K562 (cell line): Measurements from ENCODE around the gene APOC4. TPM values are rescaled to one million over a fixed set of nuclear protein-coding genes. Genes with fewer than 3 reads are reported as not detected.

Experiments
- ATAC-seq: fragments of 200-7000 bp; cut with Tn5 transposase; 3 replicates; pipeline ENCODE4 v1.9.1; 2020; ENCODE audit warnings: moderate library complexity
- BruUV-seq: library from RNA; stranded (reverse); fragments of 400-500 nt; replicated peaks from 2 replicates; lab custom pipeline; 2021; lab: Mats Ljungman, UMichigan
- CTCF ChIA-PET: fragments of 300-600 bp; formaldehyde crosslinking; extraction: SDS; loops from one replicate; lab custom pipeline; 2021; ENCODE audit warnings: low intra/inter-chr PET ratio; lab: Yijun Ruan, JAX
- POLR2A ChIA-PET: fragments of 300-600, 350-650 bp; sonication (Branson Sonifier 250); formaldehyde crosslinking; extraction: SDS; loops from one replicate; lab custom pipeline; 2021; ENCODE audit warnings: antibody characterized with exemption, inconsistent platforms; lab: Yijun Ruan, JAX
- DNase-seq, 4 experiments: peaks; one replicate each; pipeline versions ENCODE4 v3.0.0 to v3.0.0-alpha.2; 2011 to 2018; ENCODE audit warnings: low spot score in 3 of 4, mixed read lengths in 3 of 4; ENCODE audit errors: extremely low read depth in 1 of 4
- FAIRE-seq: peaks from 2 replicates; lab custom pipeline; 2011; peaks lifted over from hg19 to GRCh38; lab: Jason Lieb, UNC
- H2AFZ ChIP-seq: 2 replicates; pipeline ENCODE4 v1.6.0; 2011; ENCODE audit warnings: low read depth, low read length, control low read depth, inconsistent platforms
- H3K27ac ChIP-seq: fragments of 200-600 bp; 3 replicates; pipeline ENCODE4 v1.8.0; 2011; ENCODE audit warnings: low read depth, mild to moderate bottlenecking, control low read depth, inconsistent platforms, low read length, moderate library complexity, mixed read lengths; ENCODE audit errors: extremely low read depth
- H3K27me3 ChIP-seq, 2 experiments: fragments of 300-600 bp in 1 of 2; 2 replicates in 1 of 2; 3 replicates in 1 of 2; pipeline versions ENCODE4 v1.6.0 to v1.8.0; 2011; ENCODE audit warnings: inconsistent platforms in 2 of 2, low read length in 2 of 2, mild to moderate bottlenecking in 1 of 2, mixed read lengths in 1 of 2, moderate library complexity in 1 of 2; ENCODE audit not compliant: control insufficient read depth in 2 of 2, insufficient read depth in 2 of 2
- H3K36me3 ChIP-seq: fragments of 300-600 bp; 3 replicates; pipeline ENCODE4 v1.8.0; 2011; ENCODE audit warnings: mild to moderate bottlenecking, low read length, inconsistent platforms; ENCODE audit not compliant: control insufficient read depth, insufficient read depth
- H3K4me1 ChIP-seq, 2 experiments: fragments of 200-600 bp in 1 of 2; replicated peaks in 1 of 2; 2 replicates in 1 of 2; 3 replicates in 1 of 2; pipeline versions ENCODE4 v1.5.1 to v1.8.0; 2011; ENCODE audit warnings: inconsistent platforms in 2 of 2, low read length in 2 of 2, mild to moderate bottlenecking in 1 of 2, mixed read lengths in 1 of 2, moderate library complexity in 1 of 2; ENCODE audit not compliant: control insufficient read depth in 2 of 2, insufficient read depth in 2 of 2
- H3K4me2 ChIP-seq: 2 replicates; pipeline ENCODE4 v1.6.1; 2011; ENCODE audit warnings: low read length, control low read depth, inconsistent platforms, mixed read lengths; ENCODE audit not compliant: insufficient read depth
- H3K4me3 ChIP-seq: fragments of 200-600 bp; sonication (generic), shearing (Covaris generic); 2 replicates; pipeline ENCODE4 v1.5.1; 2016; ENCODE audit warnings: control low read depth, inconsistent platforms
- H3K79me2 ChIP-seq: fragments of 200-600 bp; 3 replicates; pipeline ENCODE4 v1.8.0; 2011; ENCODE audit warnings: low read length, inconsistent platforms; ENCODE audit not compliant: control insufficient read depth, insufficient read depth
- H3K9ac ChIP-seq, 2 experiments: 2 replicates each; pipeline versions ENCODE4 v1.6.0 to v1.6.1; 2011; ENCODE audit warnings: low read depth in 2 of 2, low read length in 2 of 2, control low read depth in 1 of 2, inconsistent platforms in 1 of 2, mild to moderate bottlenecking in 1 of 2, mixed read lengths in 1 of 2; ENCODE audit not compliant: insufficient read depth in 1 of 2
- H3K9me1 ChIP-seq: one replicate; pipeline ENCODE4 v1.6.0; 2011; ENCODE audit warnings: inconsistent platforms, mild to moderate bottlenecking, low read length, moderate library complexity; ENCODE audit not compliant: control insufficient read depth, insufficient read depth
- H3K9me3 ChIP-seq: replicated peaks from 2 replicates; pipeline ENCODE4 v1.5.1; 2011; ENCODE audit warnings: low read depth, low read length, inconsistent platforms; ENCODE audit not compliant: control insufficient read depth, insufficient read depth
- H4K20me1 ChIP-seq: replicated peaks from 2 replicates; pipeline ENCODE4 v1.6.1; 2011; ENCODE audit warnings: low read length, inconsistent platforms, mixed read lengths; ENCODE audit not compliant: control insufficient read depth, insufficient read depth
- CSDE1 ChIP-seq, 2 experiments: fragments of 450-650 bp; IDR thresholded peaks; 2 replicates each; pipeline ENCODE4 v1.6.1; 2016; ENCODE audit warnings: mild to moderate bottlenecking in 1 of 2
- FOXA3 ChIP-seq, 2 experiments: fragments of 450-650 bp in 1 of 2; sonication (generic) in 1 of 2; formaldehyde crosslinking; IDR thresholded peaks in 1 of 2; conservative IDR thresholded peaks in 1 of 2; 2 replicates each; pipeline versions ENCODE4 v1.4.0 to v1.8.0; 2020 to 2022; ENCODE audit warnings: mild to moderate bottlenecking in 2 of 2, missing genetic modification reagents in 1 of 2
- MBD2 ChIP-seq: sonication (generic); IDR thresholded peaks from 2 replicates; pipeline ENCODE4 v1.6.1; 2016; ENCODE audit warnings: low read depth, borderline replicate concordance
- MCM3 ChIP-seq: fragments of 450-650 bp; IDR thresholded peaks from 2 replicates; pipeline ENCODE4 v1.6.1; 2016
- NELFE ChIP-seq: IDR thresholded peaks from 2 replicates; pipeline ENCODE4 v1.6.1; 2011; ENCODE audit warnings: mild to moderate bottlenecking; ENCODE audit not compliant: insufficient read depth, insufficient read length
- PHF20 ChIP-seq: fragments of 450-650 bp; IDR thresholded peaks from 2 replicates; pipeline ENCODE4 v1.6.1; 2018; ENCODE audit not compliant: partially characterized antibody
- SMAD3 ChIP-seq: fragments of 450-650 bp; formaldehyde crosslinking; conservative IDR thresholded peaks from 2 replicates; pipeline ENCODE4 v1.4.0; 2020; ENCODE audit warnings: mild to moderate bottlenecking
- ZNF589 ChIP-seq: fragments of 200-800 bp; sonication (Bioruptor generic); IDR thresholded peaks from 2 replicates; pipeline ENCODE4 v1.6.1; 2016; ENCODE audit warnings: low read depth, missing genetic modification characterization, missing compliant biosample characterization
- WGBS: fragments of 100-300 bp; shearing (Covaris generic); methylation state at CpG from one replicate; pipeline ENCODE4 v1.1.6; 2016; ENCODE audit warnings: low coverage, mixed read lengths; ENCODE audit not compliant: insufficient coverage; ENCODE audit errors: missing lambda C conversion rate; 5-methylcytosine and 5-hydroxymethylcytosine counted together
- in situ Hi-C: fragments of 300-500 bp; cut with MboI; formaldehyde crosslinking; loops from 4 replicates; pipeline ENCODE4 v1.15.0; 2018; ENCODE audit warnings: inconsistent platforms, mixed read lengths
- intact Hi-C: fragments of 100-400 bp; cut with micrococcal nuclease; formaldehyde crosslinking; loops from 2 replicates; pipeline ENCODE4 v1.14.2; 2022
- polyA plus RNA-seq, 8 experiments: library from polyadenylated mRNA; depleted of rRNA in 4 of 8; stranded (reverse) in 5 of 8; unstranded in 3 of 8; fragments of >200 nt; fragmentation: Nextera tagmentation in 2 of 8; fragmentation: Illumina TruSeq in 1 of 8; extraction: Ambion mirVana in 2 of 8; extraction: Trizol in 1 of 8; gene quantifications; 2 replicates each; pipeline versions ENCODE4 v1.2.1 to v1.2.3, GENCODE V29; 2011 to 2014; ENCODE audit warnings: inconsistent platforms in 1 of 8, missing spikeins in 1 of 8
- total RNA-seq, 7 experiments: library from RNA; depleted of rRNA in 6 of 7; stranded (reverse); fragments of >200 nt in 6 of 7; fragmentation: Illumina TruSeq in 2 of 7; extraction: Trizol in 2 of 7; gene quantifications; 2 replicates each; pipeline versions ENCODE4 v1.2.1 to v1.2.3, GENCODE V29; 2011 to 2021; ENCODE audit warnings: low replicate concordance in 1 of 7
- TF ChIP-seq, protein P1 (sequence below): fragments of 250-450 bp; sonication (Bioruptor Pico); IDR thresholded peaks from 2 replicates; pipeline ENCODE4 v1.9.0; 2021; ENCODE audit warnings: mild to moderate bottlenecking
- TF ChIP-seq, protein P2 (sequence below): sonication (generic); formaldehyde crosslinking; IDR thresholded peaks from 2 replicates; pipeline ENCODE4 v1.8.1; 2023; ENCODE audit warnings: mild to moderate bottlenecking, missing genetic modification reagents, moderate library complexity
- TF ChIP-seq, protein P3 (sequence below): IDR thresholded peaks from 2 replicates; pipeline ENCODE4 v1.6.1; 2011; ENCODE audit warnings: borderline replicate concordance, low read depth, mild to moderate bottlenecking, moderate library complexity, low read length; ENCODE audit not compliant: insufficient read depth, poor library complexity, severe bottlenecking

The APOC4 gene
- total and polyA plus RNA-seq, 9 of the 15 experiments (the other 6 are each of a cell fraction or from before 2014, with no cell fraction given), result 0.46 TPM; not detected in 8

DNA sequence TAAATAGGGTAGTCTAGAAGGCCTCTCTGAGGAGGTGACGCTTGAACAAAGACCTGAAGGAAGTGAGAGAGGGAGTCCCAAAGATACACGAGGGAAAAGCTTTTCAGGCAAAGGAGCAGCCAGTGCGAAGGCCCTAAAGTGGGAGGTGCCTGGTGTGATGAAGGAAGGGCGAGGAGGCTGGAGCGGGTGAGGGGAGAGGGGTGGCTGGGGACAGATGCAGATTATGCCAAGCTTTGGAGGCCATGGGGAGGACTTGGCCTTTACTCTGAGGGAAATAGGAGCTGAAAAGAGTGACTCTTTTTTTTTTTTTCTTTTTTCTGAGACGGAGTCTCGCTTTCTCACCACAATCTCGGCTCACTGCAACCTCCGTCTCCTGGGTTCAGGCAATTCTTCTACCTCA lies 16.1 kb downstream of the APOC4 start:
- H3K4me3 ChIP-seq, result no peak overlapping the region
- peaks cover 16 to 24% of the 10 kb centered on the region in 2 experiments; a peak in 4 of 5 replicates for H3K4me1 ChIP-seq
- ATAC-seq (no peak), FAIRE-seq (no peak), DNase-seq (no peak)
- in situ Hi-C loops, result no loop called here
- H3K27me3 ChIP-seq, result no peaks in the 10 kb centered on the region
- 0 out of 2 replicates have a peak overlapping the region, but pooled peaks have one; percentile 16 for H3K4me2 ChIP-seq
- peaks cover 72% of the 10 kb centered on the region for H3K79me2 ChIP-seq
- ChIA-PET CTCF (no interaction called here), POLR2A (interaction anchor here (0.6 to 1.0 kb wide), 7 partner anchors 13 to 95 kb away, joined by 3 to 6 read pairs (median 3); partner anchors contain the start of genes RELB and TOMM40)
- BruUV-seq, result no TSS peak
- no peaks in the 10 kb centered on the region for H3K9me3 ChIP-seq
- peaks cover 51% of the 10 kb centered on the region; the same call in 2 of the 3 replicates for H3K36me3 ChIP-seq
- 58% methylated on average over 5 of the region's 9 CpGs for WGBS
- H2AFZ ChIP-seq, result no peak overlapping the region
- 0 out of 4 replicates have a peak overlapping the region, but pooled peaks of 1 of the 2 experiments have one; percentile 50 for H3K9ac ChIP-seq
- peaks cover 9% of the 10 kb centered on the region for H3K9me1 ChIP-seq
- H3K27ac ChIP-seq, result no peak overlapping the region
- TF ChIP-seq, protein P1, sequence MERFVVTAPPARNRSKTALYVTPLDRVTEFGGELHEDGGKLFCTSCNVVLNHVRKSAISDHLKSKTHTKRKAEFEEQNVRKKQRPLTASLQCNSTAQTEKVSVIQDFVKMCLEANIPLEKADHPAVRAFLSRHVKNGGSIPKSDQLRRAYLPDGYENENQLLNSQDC (CRISPR knock-in tag), result no peak
- TF ChIP-seq, protein P2, sequence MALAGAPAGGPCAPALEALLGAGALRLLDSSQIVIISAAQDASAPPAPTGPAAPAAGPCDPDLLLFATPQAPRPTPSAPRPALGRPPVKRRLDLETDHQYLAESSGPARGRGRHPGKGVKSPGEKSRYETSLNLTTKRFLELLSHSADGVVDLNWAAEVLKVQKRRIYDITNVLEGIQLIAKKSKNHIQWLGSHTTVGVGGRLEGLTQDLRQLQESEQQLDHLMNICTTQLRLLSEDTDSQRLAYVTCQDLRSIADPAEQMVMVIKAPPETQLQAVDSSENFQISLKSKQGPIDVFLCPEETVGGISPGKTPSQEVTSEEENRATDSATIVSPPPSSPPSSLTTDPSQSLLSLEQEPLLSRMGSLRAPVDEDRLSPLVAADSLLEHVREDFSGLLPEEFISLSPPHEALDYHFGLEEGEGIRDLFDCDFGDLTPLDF (CRISPR knock-in tag), result no peak
- TF ChIP-seq SMAD3 (CRISPR knock-in tag), result no peak
- no peak for TF ChIP-seq CSDE1 (IDR thresholded peaks at IDR 0.05)
- no peak for TF ChIP-seq MBD2
- no peak for TF ChIP-seq NELFE
- TF ChIP-seq ZNF589, result no peak
- TF ChIP-seq FOXA3 (CRISPR knock-in tag; conservative IDR thresholded peaks at IDR 0.05 in 1 of 2, IDR thresholded peaks at IDR 0.05 in 1 of 2), result no peak
- TF ChIP-seq MCM3, result no peak
- TF ChIP-seq, protein P3, sequence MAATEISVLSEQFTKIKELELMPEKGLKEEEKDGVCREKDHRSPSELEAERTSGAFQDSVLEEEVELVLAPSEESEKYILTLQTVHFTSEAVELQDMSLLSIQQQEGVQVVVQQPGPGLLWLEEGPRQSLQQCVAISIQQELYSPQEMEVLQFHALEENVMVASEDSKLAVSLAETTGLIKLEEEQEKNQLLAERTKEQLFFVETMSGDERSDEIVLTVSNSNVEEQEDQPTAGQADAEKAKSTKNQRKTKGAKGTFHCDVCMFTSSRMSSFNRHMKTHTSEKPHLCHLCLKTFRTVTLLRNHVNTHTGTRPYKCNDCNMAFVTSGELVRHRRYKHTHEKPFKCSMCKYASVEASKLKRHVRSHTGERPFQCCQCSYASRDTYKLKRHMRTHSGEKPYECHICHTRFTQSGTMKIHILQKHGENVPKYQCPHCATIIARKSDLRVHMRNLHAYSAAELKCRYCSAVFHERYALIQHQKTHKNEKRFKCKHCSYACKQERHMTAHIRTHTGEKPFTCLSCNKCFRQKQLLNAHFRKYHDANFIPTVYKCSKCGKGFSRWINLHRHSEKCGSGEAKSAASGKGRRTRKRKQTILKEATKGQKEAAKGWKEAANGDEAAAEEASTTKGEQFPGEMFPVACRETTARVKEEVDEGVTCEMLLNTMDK, result no peak
- no peak for TF ChIP-seq PHF20
- intact Hi-C loops, result no loop called here
- peaks cover 24% of the 10 kb centered on the region for H4K20me1 ChIP-seq
